GM19395 (cell line): ENCODE data around the gene NOP10.

Experiments
- ATAC-seq: cut with Tn5 transposase; IDR thresholded peaks from one replicate; pipeline ENCODE4 v1.9.1; 2021; ENCODE audit warnings: mild to moderate bottlenecking, moderate library complexity; ENCODE audit not compliant: unreplicated experiment

NOP10 gene

DNA sequence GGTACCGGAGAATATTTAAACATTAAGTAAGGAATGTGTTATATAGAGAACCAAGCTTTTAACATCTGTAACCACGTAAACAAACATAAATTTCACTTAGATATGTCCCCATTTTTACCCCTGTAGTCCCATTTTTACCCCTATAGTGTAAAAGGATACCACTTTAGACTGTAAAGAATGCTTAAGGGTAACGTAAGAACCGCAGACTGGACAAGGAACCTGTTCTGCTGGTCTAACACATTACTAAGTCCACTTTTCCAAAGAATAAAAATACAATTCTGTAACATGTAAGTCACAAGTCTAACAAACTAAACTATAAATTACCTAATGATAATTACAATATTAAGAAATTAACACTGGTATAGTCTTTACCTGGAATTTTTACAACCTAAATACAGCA is 8.3 kb downstream of the NOP10 start:
- no peak for ATAC-seq

DNA sequence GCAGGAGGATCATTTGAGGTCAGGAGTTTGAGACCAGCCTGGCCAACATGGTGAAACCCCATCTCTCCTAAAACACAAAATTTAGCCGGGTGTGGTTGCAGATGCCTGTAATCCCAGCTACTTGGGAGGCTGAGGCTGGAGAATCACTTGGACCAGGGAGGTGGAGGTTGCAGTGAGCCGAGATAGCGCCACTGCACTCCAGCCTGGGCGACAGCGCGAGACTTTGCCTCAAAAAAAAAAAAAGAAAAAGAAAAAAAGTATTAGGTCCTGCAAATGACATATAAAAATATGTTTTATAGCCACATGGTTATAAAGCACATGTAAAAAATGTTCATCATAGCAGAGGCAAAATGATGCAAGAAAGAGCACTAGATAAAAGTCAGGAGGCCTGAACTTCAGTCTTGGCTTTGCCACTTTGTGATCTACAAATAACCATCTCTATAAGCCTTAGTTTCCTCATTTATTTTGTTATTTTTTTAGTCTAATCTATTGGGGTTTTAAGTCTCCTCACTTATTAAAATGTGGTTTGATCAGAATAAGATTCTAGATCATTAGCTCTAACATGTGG is 10.3 kb downstream of the NOP10 start:
- no peak for ATAC-seq

DNA sequence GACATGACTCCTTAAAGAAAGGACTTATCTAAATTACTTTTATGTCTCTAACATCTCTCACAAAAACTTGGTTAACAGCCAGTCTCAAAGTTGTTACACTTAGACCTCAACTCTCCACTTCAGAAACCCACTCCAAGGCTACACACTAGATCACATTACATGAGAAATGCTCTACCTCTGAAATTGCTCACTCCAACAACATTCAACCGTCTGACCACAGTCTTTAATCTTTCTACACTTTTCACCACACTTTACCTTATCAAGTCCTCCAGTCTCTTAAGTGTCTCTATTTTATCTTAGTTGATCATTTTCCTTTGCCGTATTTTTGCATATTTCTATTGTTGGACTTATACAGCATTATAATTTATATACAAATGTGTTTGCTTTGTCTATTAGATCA is 11.1 kb downstream of the NOP10 start:
- ATAC-seq: no peak

DNA sequence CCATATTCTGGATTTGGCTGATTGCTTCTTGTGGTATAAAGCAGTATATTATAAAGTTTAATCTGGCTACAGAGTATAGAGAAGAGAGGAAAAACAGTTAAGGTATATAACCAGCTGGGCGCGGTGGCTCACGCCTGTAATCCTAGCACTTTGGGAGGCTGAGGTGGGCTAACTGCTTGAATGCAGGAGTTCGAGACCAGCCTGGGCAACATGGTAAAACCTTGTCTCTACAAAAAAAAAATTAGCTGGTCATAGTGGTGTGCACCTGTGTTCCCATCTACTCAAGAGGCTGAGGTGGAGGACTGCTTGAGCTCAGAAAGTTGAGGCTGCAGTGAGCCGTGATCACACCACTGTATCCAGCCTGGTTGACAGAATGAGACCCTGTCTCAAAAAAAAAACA is 12.7 kb downstream of the NOP10 start:
- no peak for ATAC-seq

DNA sequence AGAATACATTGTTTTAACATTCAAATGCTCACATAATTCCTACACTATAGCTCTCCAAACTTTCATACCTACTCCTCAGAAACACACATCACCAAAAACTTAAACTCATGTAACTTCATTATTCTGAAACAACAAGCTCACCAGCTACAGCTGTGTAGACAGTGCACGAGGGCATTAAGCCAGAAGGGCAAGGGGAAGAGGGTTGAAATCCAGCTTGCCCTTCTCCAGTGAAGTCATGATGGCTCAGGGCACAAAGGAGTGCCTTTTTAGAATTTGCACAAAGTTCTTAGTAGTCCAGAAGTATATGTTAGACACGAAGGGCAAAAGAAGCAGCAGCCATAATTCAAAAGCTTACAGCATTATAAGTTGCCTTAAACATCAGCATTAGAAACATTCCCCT is 13.9 kb downstream of the NOP10 start:
- ATAC-seq: no peak

DNA sequence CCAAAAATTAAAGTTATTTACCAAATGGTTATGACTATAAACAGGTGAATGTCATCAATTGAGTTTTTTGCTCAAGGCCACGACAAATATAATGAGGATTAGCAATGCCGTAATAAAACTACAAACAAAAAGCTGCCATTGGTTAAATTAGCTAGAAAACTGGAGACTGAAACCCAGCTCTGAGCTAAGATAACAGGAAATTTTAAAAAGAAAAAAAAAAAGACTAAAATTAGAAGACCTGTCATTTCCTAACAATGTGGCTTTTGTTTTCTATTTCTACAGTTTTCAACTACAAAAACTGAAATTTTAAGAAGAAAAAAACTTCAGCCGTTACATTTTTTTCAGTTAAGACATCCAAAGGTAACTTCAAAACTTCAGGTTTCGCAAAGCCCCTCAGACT is 15.0 kb downstream of the NOP10 start:
- no peak for ATAC-seq

DNA sequence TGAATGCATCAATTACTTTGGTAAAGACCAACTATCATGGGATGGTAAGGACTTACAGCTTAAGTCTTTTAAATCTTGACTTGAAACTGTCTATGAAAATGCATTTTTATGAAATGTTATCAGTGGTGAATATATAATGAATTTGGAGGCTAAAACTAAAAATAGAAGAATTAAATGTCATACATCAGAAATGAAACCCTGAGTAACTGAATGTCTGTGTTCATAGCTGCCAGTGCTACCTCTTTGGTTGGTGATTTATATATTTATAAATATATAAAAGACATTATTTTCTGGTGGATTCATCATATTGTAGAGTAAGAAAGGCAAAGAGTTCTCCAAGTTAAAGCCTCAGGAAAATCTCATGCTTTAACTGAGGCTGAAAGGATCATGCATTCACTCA is 17.6 kb downstream of the NOP10 start:
- ATAC-seq: no peak

DNA sequence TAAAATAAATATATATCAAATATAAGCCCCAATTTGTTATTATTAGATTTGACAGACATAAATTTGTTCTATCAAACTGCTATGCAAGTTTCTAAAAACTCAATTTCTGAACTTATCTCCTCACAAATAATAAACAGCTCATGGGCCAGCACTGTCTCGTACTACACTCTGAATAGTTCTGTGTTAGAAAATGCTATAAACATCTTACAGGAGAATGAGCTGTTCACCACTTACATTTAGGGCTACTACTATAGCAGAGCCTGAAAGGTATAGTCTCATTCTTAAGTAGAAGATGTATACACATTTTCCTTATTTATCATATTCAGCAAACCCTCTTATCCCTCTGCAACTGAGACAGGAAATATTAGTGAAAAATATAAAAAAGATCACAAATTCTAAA is 18.0 kb downstream of the NOP10 start:
- ATAC-seq: no peak

DNA sequence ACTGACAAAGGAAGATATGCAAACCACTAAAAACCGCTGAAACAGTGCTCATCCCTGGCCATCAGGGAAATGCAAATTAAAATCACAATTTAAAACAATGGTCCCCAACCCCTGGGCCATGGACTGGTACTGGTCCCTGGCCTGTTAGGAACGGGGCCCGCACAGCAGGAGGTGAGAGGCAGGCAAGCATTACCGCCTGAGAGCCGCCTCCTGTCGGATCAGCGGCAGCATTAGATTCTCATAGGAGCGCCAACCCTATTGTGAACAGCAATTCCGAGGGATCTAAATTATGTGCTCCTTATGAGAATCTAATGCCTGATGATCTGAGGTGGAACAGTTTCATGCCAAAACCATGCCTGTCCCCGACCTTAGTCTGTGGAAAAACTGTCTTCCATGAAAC is 19.7 kb downstream of the NOP10 start:
- ATAC-seq: no peak

DNA sequence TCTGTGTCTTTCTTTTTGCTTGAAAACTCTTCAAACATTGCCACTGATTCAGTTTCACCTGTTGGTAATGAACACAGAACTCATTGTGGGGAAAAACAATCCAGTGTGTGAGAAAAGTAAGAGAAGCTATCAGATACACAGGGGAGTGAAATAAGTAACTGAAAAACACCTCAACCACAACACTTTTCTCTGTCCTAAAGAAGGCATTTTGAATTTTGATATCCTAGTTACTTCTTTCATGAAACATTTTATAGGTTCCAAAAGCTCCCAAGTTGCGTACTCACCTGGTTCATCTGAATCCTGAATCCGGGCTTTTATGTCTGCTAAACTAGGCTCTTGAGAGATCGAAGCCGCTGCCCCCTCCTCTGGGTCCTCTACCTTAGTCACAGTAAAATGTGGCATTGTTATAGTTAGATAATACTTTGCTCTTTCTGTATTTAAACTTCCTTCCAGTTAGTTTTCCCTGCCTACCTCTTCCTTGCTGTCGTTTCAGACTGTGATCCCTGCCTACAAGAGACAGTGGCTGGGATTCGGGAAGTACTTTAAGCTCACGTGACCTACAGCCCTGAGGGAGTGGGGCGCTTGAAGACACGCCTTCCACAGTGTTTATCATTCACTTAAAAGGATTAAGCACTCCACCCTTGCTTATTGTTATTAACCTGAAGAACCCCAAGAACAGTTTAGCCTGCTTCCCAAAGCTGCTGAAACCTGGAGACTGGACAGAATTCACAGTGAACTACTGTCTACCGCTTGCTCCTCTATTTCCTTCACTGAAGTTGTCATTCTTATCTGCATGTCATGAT is 24.5 kb downstream of the NOP10 start:
- peak; percentile 85 for ATAC-seq

DNA sequence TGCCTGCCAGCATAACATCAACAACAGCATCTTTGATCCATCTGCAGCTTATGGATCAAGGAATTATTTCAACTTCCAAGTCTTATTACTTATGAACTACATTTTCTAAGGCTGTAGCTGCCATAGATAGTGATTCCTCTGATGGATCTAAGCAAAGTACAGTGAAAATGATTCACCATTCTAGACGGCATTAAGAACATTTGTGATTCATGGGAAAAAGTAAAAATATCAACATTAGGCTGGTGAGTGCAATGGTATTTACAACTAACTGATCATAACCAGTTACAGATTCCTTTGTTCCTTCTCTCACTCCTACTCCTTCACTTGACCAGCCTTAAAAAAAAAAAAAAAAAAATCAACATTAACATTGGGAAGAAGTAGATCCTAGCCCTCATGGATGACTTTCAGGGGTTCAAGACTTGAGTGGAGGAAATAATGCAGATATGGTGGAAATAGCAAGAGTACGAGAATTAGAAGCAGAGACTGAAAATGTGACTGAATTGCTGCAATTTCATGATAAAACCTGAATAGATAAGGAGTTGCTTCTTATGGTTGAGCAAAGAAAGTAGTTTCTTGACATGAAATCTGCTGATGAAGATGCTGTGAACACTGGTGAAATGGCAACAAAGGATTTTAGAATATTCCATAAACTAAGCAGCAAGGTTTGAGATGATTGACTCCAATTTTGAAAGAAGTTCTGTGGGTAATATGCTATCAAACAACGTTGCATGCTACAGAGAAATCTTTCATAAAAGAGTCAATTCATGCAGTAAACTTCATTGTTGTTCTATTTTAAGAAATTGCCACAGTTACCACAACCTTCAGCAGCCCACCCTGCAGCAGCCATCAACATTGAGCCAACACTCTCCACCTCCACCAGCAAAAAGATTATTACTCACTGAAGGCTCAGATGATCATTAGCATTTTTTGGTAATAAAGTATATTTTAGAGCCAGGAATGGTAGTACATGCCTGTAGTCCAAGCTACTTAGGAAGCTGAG is 28.1 kb downstream of the NOP10 start:
- ATAC-seq: no peak

DNA sequence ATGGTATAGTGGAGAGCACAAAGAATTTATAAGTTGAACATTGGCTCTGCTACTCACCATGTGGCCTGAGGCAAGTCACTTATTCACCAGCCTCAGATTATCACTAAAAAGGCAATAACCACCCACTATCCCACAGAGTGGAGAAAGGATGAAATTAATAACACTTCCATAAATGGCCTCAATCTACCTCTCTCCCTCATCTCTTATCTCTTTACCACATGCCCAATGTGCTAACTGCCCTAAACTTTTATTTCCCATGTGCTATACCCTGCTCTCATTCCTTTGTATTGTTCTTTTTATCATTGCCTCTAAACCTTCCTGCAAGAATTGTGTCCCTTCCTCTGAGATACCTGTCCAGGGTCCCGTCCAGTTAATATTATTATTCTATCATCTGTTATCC is 31.4 kb downstream of the NOP10 start:
- ATAC-seq: no peak

DNA sequence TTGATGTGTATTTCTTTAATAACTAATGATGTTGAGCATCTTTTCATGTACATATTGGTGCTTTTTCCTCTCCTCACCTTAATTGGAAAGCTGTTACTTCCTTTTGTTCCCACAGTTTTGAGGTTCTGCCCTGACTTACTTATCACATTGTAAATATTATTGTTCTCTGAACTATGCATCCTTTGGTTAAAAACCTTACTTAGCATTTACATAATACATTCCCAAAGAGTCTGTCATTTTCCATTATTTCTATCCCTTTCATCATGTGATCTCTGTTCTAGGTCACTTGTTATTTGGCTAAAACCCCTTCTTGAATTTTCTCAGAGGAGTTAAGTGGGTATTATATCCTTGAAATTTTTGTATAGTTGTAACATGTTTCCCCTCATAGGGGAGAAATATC is 38.3 kb downstream of the NOP10 start:
- ATAC-seq: no peak

DNA sequence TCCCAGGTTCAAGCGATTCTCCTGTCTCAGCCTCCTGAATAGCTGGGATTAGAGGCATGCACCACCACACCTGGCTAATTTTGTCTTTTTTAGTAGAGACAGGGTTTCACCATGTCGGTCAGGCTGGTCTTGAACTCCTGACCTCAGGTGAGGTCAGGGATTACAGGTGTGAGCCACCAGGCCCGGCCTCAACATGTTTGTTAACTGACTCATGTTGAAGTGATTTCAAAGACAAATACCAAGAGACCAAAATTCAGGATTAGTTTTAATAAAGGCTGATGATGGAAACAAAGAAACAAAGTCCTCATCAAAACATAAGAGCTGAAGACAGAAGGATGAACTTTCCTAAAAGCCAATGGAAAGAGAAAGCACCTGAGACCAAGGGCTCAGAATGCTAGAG is 41.9 kb downstream of the NOP10 start:
- ATAC-seq: no peak

DNA sequence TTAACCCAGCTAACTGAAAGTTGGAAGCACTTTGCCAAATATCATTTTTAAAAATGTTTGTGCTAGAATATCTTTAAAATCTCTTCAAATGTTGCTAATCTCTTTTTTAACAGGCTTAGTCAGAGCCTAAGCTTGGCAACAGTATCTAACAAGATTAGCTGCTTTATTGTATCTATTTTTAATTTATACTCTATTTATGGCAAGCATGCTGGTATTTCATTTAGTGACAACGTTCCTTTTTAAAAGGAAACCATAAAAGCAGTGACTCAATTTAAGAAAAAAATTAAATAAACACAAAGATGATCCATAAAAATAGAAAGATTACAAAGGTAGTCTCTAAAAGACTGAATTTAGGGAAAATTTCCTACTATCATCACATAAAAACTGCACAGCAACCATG is 45.9 kb downstream of the NOP10 start:
- ATAC-seq: no peak

DNA sequence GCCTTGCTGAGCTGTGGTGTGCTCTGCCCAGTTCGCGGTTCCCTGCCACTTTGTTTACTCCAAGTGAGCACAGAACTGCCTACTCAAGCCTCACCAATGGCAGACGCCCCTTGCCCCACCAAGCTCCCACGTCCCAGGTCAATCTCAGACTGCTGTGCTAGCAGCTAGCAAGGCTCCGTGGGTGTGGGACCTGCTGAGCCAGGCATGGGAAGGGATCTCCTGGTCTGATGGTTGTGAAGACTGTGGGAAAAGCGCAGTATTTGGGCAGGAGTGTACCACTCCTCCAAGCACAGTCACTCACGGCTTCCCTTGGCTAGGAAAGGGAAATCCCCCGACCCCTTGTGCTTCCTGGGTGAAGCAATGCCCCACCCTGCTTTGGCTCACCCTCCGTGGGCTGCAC is 50.3 kb downstream of the NOP10 start:
- ATAC-seq: no peak
